Left lung (tissue), 14 donors: ENCODE data around the gene NBPF4. TPM values are rescaled to one million over a fixed set of nuclear protein-coding genes. Genes with fewer than 3 reads are reported as not detected.
"Not testable (repeated sequence)": the region's sequence is repeated elsewhere in the genome, so short reads cannot be mapped to it uniquely, and the experiment has no call there.

Experiments
- ATAC-seq: fragments of 200-7000 bp; cut with Tn5 transposase; one replicate; pipeline ENCODE4 v1.9.1; 2020; ENCODE audit warnings: moderate library complexity
- DNase-seq, 4 donors: peaks; one replicate each; pipeline ENCODE4 v3.0.0-alpha.2; 2013 to 2020
- H3K27ac ChIP-seq, 2 donors: fragments of 200-600 bp; sonication (generic) in 1 of 2; one replicate each; pipeline versions ENCODE4 v1.5.0 to v1.8.0; 2020 to 2021
- H3K27me3 ChIP-seq, 2 donors: fragments of 200-600 bp; sonication (generic) in 1 of 2; one replicate each; pipeline versions ENCODE4 v1.5.0 to v1.8.0; 2020 to 2021
- H3K36me3 ChIP-seq, 2 donors: fragments of 200-600 bp; sonication (generic) in 1 of 2; one replicate each; pipeline versions ENCODE4 v1.5.0 to v1.8.0; 2020 to 2021
- H3K4me1 ChIP-seq, 2 donors: fragments of 200-600 bp; one replicate each; pipeline ENCODE4 v1.8.0; 2021
- H3K4me3 ChIP-seq, 2 donors: fragments of 200-600 bp; sonication (generic) in 1 of 2; one replicate each; pipeline versions ENCODE4 v1.5.0 to v1.8.0; 2020 to 2021; ENCODE audit warnings: mild to moderate bottlenecking in 1 of 2
- H3K9me3 ChIP-seq, 2 donors: fragments of 200-600 bp; sonication (generic) in 1 of 2; one replicate each; pipeline versions ENCODE4 v1.5.0 to v1.8.0; 2020 to 2021
- intact Hi-C, 2 donors: fragments of 100-400 bp; cut with DNase I; formaldehyde crosslinking; loops; one replicate each; pipeline versions ENCODE4 v1.11.2 to v1.14.2; 2022
- long read RNA-seq, 12 donors: library from polyadenylated mRNA in 2 of 12; unstranded in 2 of 12; transcript quantifications; one replicate each; pipeline ENCODE4 v2.0.0 and lab custom pipeline, GENCODE V29; 2019 to 2026
- polyA plus RNA-seq, 6 donors: library from polyadenylated mRNA; unstranded; fragments of 120-200 nt; gene quantifications; one replicate each; pipeline ENCODE4 v1.2.1, GENCODE V29; 2013; ENCODE audit not compliant: insufficient read length in 6 of 6
- total RNA-seq, 2 donors: library from RNA; stranded (reverse); fragmentation: NEBNext Ultra II Directional; extraction: Animal tissue kit (Norgen Biotek cat#: 25700); gene quantifications; one replicate each; pipeline ENCODE4 v1.2.1, GENCODE V29; 2021
- donor health status: DM: no; HTN: yes; CAD: no.
- donor health status: DM: no; HTN: no; CAD: no.

Gene NBPF4
- total RNA-seq = not detected
- under 1 TPM in 1 of 6 donors, not detected in 5; 0.15 TPM for polyA plus RNA-seq
- long read RNA-seq, donor 1 = 0 reads
- long read RNA-seq, donor 2 = 0 reads
- long read RNA-seq, donor 3 = 0 reads
- long read RNA-seq, donor 4 = 0 reads
- long read RNA-seq, donor 5 = 0 reads
- long read RNA-seq, donor 6 = 0 reads
- long read RNA-seq, donor 7 = 0 reads
- long read RNA-seq, donor 8 = 0 reads
- long read RNA-seq, donor 9 = 0 reads
- long read RNA-seq, donor 10 = 0 reads
- long read RNA-seq, donor 11 = 0 reads
- long read RNA-seq, donor 12 = 0 reads

- ATAC-seq, H3K27ac ChIP-seq, intact Hi-C loops, H3K27me3 ChIP-seq, H3K36me3 ChIP-seq, DNase-seq, H3K4me3 ChIP-seq, H3K4me1 ChIP-seq, H3K9me3 ChIP-seq: not testable (repeated sequence)
These were observed at the start of gene NBPF4 for GRCh38 chr1:108243976-108244375. NBPF4 (minus strand) TSS chr1:108244076; CDS start chr1:108243761, 315 bp downstream.

GRCh38 chr1:108282528-108283257 lies 38.8 kb upstream of the NBPF4 start:
- DNase-seq, intact Hi-C loops, ATAC-seq: not testable (repeated sequence)

GRCh38 chr1:108272485-108273327 lies 28.8 kb upstream of the NBPF4 start:
- H3K36me3 ChIP-seq, H3K9me3 ChIP-seq, H3K4me3 ChIP-seq, H3K27ac ChIP-seq, DNase-seq, H3K27me3 ChIP-seq, H3K4me1 ChIP-seq, intact Hi-C loops: not testable (repeated sequence)
- peak; percentile 73 for ATAC-seq

More at GRCh38 chr1:108282528-108283257, 38.8 kb upstream of the NBPF4 start:
- H3K4me3 ChIP-seq, H3K9me3 ChIP-seq, H3K4me1 ChIP-seq, H3K36me3 ChIP-seq, H3K27ac ChIP-seq, H3K27me3 ChIP-seq: not testable (repeated sequence)

GRCh38 chr1:108267097-108267496 lies 23.2 kb upstream of the NBPF4 start:
- H3K9me3 ChIP-seq, H3K4me1 ChIP-seq, ATAC-seq, H3K4me3 ChIP-seq, H3K27ac ChIP-seq, intact Hi-C loops, H3K36me3 ChIP-seq, H3K27me3 ChIP-seq, DNase-seq: not testable (repeated sequence)

- H3K4me3 ChIP-seq, DNase-seq, H3K4me1 ChIP-seq, H3K9me3 ChIP-seq, H3K27me3 ChIP-seq, H3K27ac ChIP-seq, H3K36me3 ChIP-seq, intact Hi-C loops, ATAC-seq: not testable (repeated sequence)
These were observed 18.1 kb upstream of the NBPF4 start for GRCh38 chr1:108261967-108262366.

GRCh38 chr1:108261519-108261918 lies 17.6 kb upstream of the NBPF4 start:
- ATAC-seq, H3K36me3 ChIP-seq, H3K4me3 ChIP-seq, H3K4me1 ChIP-seq, H3K9me3 ChIP-seq, DNase-seq, H3K27me3 ChIP-seq, H3K27ac ChIP-seq, intact Hi-C loops: not testable (repeated sequence)

- DNase-seq, ATAC-seq, H3K36me3 ChIP-seq, H3K4me1 ChIP-seq, H3K27ac ChIP-seq, H3K9me3 ChIP-seq, H3K4me3 ChIP-seq, H3K27me3 ChIP-seq, intact Hi-C loops: not testable (repeated sequence)
These were observed 16.8 kb upstream of the NBPF4 start for GRCh38 chr1:108260578-108261259.

GRCh38 chr1:108255426-108255825 lies 11.6 kb upstream of the NBPF4 start:
- H3K36me3 ChIP-seq, intact Hi-C loops, H3K27me3 ChIP-seq, H3K4me3 ChIP-seq, ATAC-seq, DNase-seq, H3K4me1 ChIP-seq, H3K9me3 ChIP-seq, H3K27ac ChIP-seq: not testable (repeated sequence)

GRCh38 chr1:108239426-108239825 lies 4.5 kb downstream of the NBPF4 start:
- H3K27me3 ChIP-seq, ATAC-seq, H3K27ac ChIP-seq, H3K4me3 ChIP-seq, H3K4me1 ChIP-seq, DNase-seq, H3K36me3 ChIP-seq, intact Hi-C loops, H3K9me3 ChIP-seq: not testable (repeated sequence)

GRCh38 chr1:108235308-108235707 lies 8.6 kb downstream of the NBPF4 start:
- H3K9me3 ChIP-seq, H3K4me3 ChIP-seq, DNase-seq, H3K27me3 ChIP-seq, H3K36me3 ChIP-seq, ATAC-seq, intact Hi-C loops, H3K27ac ChIP-seq, H3K4me1 ChIP-seq: not testable (repeated sequence)

GRCh38 chr1:108232183-108232582 lies 11.7 kb downstream of the NBPF4 start:
- H3K36me3 ChIP-seq, DNase-seq, intact Hi-C loops, H3K4me3 ChIP-seq, H3K9me3 ChIP-seq, H3K27me3 ChIP-seq, H3K4me1 ChIP-seq, H3K27ac ChIP-seq, ATAC-seq: not testable (repeated sequence)

GRCh38 chr1:108229976-108230375 lies 13.9 kb downstream of the NBPF4 start:
- DNase-seq, H3K4me3 ChIP-seq, H3K4me1 ChIP-seq, H3K36me3 ChIP-seq, ATAC-seq, H3K27me3 ChIP-seq, H3K9me3 ChIP-seq, intact Hi-C loops, H3K27ac ChIP-seq: not testable (repeated sequence)
